Stimulated activated CD8-positive, alpha-beta memory T cell treated with anti-CD3 and anti-CD28 coated beads, Interleukin-7, amount 100 ng/mL, for 1 hour (primary cell): Measurements from ENCODE around the gene SLC44A1.

Source experiments
- DNase-seq, 2 donors: peaks; one replicate each; pipeline ENCODE4 v3.0.0-alpha.2; 2020; ENCODE audit warnings: low read depth in 2 of 2

Gene SLC44A1

DNA sequence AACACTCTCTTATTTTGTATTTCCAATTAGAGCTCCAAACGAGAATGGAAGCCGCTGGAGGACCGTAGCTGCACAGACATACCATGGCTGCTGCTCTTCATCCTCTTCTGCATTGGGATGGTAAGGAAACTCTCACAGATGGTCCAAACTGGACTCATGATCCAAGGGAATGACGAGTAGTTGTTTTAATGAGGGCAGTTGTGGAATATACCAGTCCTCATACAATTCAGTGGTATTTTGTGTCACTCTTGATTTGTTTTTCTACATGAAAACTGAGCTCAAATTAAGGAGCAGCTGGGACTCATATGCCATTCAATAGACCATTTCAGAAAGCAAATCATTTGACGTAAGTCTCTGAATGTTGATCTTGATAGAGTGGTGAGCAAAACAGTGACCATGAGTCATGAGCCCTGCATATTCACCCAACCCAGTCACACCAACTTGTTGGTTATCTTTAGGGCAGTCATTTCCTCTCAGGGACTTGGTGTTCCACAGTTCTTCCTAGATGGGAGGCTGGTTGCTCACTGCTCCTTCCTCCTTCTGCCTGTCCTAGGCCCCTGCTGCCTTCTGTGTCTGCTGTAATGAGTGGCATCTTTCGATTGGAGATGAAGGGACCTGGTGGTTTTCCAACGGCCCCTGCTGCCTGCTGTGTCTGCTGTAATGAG lies 54.9 kb downstream of the SLC44A1 start:
- no peak for DNase-seq

DNA sequence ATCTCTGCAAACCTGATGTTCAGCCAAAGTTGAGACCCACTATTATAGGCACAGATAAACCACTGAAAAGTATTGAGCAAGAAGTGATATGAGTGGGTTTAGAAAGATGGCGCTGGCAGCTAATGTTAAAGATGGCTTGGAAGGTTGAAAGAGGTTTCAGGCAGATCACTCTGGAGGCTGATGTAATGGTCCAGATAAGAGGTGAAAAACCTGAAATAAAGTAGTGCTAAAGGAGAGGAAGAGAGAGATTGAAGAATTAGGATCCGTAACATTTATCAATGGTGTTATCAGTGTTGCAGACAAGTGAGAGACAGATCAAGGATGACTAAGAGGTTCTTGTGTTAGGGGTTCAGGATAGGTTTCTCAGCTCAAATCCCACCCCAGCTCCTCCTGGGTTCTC lies 58.3 kb downstream of the SLC44A1 start:
- DNase-seq, result no peak

- no peak for DNase-seq
Measured at GRCh38 chr9:105305856-105306255, 61.4 kb downstream of the SLC44A1 start.

DNA sequence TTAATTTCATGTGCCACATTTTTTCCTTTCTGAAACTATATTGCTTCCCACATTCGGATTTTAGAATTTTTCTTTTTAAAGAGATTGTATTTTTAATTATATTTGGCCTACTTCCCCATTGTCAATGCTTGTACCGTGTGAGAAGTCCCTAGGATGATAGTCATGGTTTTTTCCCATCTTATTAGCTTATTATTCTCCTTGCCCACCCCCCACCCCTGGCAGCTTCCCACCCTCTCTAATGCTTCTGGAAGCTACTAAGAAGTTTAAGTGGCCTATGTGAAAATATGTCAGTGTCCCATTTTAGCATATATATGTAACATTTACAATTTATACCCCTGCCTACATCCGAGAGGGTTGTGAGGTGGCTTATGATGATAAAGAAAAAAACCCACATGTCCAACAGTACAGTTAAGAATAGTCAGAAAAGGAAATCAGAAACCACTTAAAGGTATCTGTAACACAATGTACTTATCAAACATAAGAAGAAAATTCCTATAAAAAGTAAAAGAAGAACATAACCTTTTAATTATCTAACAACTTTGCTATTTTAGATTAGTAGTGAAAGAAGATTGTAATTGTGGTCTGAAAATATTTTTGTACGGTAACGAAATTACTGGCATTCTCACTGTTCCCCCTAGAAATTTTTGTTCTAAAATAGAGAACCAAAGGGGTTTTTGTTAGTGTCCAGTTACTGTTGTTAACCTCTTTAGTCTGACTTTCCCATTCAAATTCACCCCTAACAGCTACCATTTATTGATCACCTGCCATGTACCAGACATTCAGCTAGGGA lies 62.1 kb downstream of the SLC44A1 start:
- DNase-seq, result no peak

DNA sequence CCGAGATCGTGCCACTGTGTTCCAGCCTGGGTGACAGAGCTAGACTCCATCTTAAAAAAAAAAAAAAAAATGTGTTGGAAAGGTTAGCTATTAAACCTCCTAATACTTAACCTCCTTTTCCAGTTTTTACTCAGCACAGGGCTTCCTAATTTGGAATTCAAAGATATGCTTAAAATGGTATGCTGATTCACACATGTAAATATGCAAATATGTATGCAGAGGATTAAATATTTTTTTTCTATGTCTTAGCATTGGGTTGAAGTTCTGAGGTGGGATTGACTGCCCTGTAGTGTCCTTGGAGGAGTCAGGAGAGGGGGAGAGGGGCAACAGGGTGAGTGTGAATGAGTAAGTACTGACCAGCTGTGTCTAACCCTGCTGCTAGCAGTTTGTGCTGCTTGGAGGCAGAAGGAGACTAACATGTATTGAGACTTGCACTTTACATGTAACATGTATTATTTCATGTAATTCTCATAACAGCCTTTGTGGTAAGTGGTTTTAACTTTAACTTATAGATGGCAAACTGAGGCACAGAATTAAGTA lies 63.2 kb downstream of the SLC44A1 start:
- DNase-seq, result no peak

DNA sequence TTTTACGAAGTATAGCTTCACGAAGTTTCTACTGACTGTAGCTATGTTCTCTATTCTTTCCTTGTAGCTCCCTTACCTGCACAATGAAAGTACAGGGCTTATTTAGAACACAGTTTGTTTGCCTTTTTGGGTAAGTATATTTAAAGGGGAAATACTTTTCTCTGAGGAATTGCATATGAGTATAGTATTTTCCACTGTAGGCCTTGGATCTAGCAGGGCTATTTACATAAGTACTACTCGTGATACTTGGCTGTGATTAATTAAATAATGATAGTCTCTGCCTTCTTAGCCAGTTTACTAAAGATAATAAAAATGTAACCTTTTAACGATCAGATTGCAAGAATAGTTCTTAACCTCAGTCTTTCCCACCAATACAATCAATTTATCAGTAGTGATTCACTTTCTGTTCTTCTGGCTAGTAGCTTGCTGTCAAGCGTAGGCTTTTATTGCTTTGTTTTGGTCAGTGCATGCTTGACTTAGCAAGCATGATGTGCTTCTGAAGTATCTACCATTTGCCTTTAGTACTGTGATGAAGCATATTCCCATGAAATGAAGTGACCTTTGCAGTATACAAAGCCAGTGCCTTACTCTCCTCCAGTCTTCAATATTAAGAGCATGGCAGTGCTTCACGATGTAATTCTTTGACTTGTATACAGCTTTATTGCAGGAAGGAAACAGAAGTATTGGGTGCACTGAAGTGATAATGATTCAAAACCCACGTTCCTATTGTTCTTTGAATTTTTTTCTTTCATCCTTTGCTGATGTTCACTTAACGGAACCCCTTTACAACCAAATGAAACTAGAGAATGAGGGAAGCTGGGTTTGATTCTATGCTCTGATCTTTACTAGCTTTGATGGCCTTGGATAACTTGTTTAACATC lies 64.2 kb downstream of the SLC44A1 start:
- no peak for DNase-seq

DNA sequence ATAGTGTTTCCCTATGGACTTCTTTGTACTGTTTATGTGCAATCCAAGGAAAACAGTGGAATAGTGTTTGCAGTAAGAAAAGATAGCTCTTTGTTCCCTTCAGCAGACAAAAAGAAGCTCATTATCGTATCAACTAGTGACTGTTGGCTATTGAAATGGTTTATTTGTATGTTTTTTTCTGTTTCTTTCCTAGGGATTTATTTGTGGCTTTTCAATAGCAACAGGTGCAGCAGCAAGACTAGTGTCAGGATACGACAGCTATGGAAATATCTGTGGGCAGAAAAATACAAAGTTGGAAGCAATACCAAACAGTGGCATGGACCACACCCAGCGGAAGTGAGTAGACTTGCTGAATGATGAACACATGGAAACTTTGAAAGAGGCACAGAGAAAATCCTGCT lies 65.1 kb downstream of the SLC44A1 start:
- DNase-seq, result no peak

GRCh38 chr9:105311306-105311705 lies 66.9 kb downstream of the SLC44A1 start:
- no peak for DNase-seq

DNA sequence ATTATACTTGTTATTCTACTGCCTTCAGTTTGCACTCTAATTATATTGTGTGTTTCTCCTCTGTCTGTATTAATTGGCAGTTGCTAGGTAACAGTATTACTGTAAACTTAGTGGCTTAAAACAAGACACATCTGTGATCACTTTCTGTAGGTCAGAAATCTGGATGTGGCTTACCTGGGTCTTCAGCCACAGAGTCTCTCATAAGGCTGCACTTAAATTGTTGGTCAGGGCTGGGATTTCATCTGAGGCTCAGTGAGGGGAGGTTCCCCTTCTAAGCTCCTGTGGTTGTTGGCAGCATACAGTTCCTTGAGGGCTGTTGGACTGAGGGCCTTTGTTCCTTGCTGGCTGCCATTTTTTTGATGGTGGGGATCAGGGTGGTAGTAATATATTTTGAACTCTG lies 68.8 kb downstream of the SLC44A1 start:
- no peak for DNase-seq

- no peak for DNase-seq
Measured at GRCh38 chr9:105316703-105317102, 72.3 kb downstream of the SLC44A1 start.

- no peak for DNase-seq
Measured at GRCh38 chr9:105318729-105319191, 74.3 kb downstream of the SLC44A1 start.

- DNase-seq, result no peak
Measured at GRCh38 chr9:105319202-105319813, 74.9 kb downstream of the SLC44A1 start.

DNA sequence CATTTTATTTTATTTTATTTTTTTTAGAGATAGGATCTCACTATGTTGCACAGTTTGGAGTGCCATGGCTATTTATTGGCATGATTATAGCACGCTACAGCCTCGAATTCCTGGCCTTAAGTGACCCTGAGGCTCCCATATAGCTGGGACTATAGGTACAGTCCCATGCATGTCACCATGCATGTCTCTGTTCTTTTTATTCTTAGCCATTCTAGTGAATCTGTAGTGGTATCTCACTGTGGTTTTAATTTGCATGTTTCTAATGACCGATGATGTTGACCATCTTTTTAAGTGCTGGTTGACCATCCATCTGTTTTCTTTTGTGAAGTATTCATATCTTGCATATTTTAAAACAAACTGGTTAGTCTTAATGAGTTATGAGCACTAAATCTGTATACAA lies 76.1 kb downstream of the SLC44A1 start:
- DNase-seq, result no peak

- DNase-seq, result no peak
Measured at GRCh38 chr9:105328296-105328695, 83.8 kb downstream of the SLC44A1 start.

GRCh38 chr9:105328872-105329718 lies 84.6 kb downstream of the SLC44A1 start:
- DNase-seq, result no peak

- no peak for DNase-seq
Measured at GRCh38 chr9:105329719-105330062, 85.2 kb downstream of the SLC44A1 start.

DNA sequence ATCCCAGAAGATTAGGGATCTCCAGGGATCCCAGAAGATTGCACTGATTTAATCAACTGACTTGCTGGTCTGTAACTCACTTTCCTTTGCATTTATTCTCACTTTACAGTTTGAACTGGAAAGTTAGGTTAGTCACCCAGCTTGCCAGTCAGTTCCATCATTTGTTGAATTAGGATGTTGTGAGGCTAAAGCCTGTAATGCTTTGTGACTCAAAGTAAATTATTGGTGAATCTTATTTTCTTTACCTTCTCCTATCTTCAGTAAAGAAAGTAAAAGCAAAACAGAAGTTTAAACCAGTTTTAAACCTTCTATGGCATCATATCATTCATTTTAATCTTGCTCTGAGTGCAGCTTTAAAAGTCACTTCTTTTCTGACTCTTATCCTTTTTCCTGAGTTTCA lies 85.8 kb downstream of the SLC44A1 start:
- DNase-seq, result no peak

- DNase-seq, result no peak
Measured at GRCh38 chr9:105330755-105331154, 86.3 kb downstream of the SLC44A1 start.

GRCh38 chr9:105331160-105331559 lies 86.7 kb downstream of the SLC44A1 start:
- no peak for DNase-seq

DNA sequence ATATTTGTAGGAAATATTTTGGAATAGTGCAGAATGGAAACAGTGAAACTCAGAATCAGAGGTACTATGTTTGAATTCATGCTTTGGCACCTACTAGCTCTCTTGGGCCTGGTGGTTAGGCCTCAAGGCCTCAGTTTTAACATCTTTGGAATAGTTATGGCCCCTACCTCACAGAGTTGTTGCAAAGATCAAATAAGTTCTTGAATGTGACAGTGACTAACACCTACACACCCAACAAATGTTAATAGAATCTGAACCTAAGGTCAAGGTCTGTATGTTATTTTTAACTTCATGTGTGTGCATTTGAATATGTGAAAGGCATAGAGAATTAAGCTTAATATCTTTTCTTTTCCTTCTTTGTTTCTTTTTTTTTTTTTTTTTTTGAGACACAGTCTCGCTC lies 87.3 kb downstream of the SLC44A1 start:
- no peak for DNase-seq

DNA sequence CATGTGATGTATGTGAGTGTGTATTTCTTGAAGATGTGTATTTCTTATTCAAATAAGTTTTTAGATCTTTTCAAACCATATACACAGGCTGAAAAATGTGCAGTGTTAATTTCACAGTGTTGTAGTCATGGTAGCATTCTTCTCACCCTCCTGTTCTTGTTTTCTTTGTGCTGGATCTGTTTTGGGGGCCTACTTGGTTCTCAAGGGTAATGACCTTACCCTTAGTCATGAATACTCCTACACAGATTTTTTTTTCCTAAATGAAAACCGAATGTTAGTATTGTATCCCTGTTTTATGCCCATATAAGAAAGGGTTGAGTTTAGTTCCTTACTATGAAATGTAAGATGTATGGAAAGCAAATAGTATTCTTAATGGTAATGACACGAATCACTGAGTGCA lies 88.0 kb downstream of the SLC44A1 start:
- no peak for DNase-seq
